ENCODE data around the gene BBIP1.

Gene BBIP1

DNA sequence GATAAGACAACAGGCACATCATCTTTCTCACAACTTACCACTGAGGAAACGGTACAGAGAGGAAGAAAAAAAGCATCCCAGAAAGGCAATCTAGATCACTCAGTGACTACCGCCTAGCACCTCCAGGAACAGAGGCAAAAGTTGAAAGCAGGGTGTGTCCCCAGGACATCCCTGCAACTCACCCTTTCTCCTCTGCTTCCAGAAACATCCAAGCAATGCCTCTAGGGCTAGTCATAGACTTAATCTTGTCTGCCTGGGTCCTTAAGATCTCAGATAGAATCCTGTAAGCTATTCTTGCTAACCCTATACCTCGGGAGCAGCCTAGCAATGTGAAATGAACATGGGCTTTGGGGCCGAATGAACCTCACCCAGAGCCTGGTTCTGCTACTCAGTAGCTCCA, 66.0 kb downstream of the BBIP1 start:
- Mint-ChIP-seq H3K9me3 (peaks cover 3% of the 10 kb centered on the region), H3K4me1 (ENCODE audit: low read depth) (peaks cover 77% of the 10 kb centered on the region), H3K4me3 (peak overlapping the region; percentile 64), H3K36me3 (ENCODE audit: low read depth) (no peaks in the 10 kb centered on the region), H3K27ac (peak overlapping the region; percentile 79), H3K27me3 (no peaks in the 10 kb centered on the region)

DNA sequence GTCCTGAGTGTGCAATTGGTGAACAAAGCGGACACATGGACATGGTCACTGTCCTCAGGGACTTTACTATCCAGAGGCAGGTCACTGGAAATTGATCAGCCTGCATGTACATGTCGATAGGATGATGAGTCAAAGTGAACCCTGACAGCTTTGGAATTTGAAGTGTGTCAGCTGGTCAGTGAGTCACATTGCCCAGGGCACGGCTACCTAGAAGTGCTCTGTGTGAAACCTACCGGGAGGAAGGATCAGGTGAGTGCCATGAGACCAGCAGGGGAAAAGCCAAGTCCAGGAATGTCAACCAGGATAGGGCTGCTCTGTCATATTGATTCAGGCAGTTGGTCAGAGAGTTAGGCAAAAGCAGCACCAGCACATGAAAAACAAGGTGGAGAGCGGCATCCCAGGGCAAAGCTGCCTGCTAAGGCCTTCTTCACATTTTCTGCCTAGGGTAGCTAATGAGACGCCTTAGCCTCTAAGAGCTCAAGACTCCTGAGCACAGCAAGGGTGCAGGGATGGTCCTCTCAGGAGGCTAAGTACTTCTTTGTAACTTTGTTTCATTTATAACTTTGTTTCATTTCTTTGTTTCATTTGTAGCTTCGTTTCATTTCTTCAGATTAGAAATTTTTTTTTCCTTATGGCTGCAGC, 66.6 kb downstream of the BBIP1 start:
- H3K9me3 Mint-ChIP-seq, result peaks cover 3% of the 10 kb centered on the region
- peak overlapping the region; percentile 64 for H3K4me3 Mint-ChIP-seq
- peaks cover 71% of the 10 kb centered on the region for H3K4me1 Mint-ChIP-seq (ENCODE audit: low read depth)
- no peaks in the 10 kb centered on the region for H3K27me3 Mint-ChIP-seq
- H3K36me3 Mint-ChIP-seq (ENCODE audit: low read depth), result no peaks in the 10 kb centered on the region
- H3K27ac Mint-ChIP-seq, result peak overlapping the region; percentile 79

DNA sequence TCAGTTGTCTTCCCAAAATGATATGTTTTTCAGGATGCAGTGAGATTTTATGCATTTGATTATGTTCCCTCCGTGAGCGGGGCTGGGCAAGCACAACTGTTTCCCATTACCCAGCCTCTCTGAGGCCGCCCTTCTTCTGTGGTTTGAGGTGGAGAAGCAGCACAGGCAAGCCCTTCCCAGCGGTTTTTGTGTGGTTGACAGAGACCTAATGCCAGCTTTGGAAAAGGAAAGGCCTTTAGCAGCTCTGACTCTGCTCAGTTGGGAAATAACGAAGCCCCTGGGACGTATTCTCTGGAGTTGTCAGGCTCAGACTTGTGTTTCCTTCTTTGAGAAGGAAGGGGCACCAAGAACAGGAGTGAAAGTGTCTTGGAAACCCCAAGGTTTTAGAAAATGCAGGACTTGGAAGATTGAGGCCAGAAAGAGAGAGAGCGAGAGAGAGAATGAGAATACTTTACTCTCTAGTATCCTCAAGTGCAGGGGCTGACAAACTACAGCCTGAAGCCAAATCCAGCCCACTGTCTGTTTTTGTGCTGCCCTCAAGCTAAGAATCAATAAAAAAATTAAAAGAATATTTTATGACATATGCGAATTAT, 67.9 kb downstream of the BBIP1 start:
- peak overlapping the region; percentile 18 for H3K4me3 Mint-ChIP-seq
- H3K27me3 Mint-ChIP-seq, result no peaks in the 10 kb centered on the region
- H3K9me3 Mint-ChIP-seq, result peaks cover 3% of the 10 kb centered on the region
- H3K36me3 Mint-ChIP-seq (ENCODE audit: low read depth), result no peaks in the 10 kb centered on the region
- H3K4me1 Mint-ChIP-seq (ENCODE audit: low read depth), result peaks cover 74% of the 10 kb centered on the region
- peak overlapping the region; percentile 32 for H3K27ac Mint-ChIP-seq

DNA sequence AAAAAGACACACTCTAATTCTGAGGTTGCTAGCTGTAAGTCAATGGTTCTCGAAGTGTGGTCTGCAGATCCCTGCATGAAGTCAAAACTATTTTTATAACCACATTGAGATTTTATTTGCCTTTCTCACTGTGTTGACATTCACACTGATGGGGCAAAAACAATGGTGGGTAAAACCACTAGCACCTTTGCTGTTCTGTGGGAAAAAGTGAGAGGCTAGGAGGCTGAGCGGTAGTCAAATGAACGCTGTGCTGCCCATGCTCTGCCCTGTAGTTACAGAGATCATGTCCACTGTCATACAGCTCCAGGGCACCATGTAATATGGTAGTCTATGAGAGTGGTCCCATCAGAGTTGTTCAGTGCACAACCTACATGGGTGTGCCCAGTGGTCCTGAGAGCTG, 68.9 kb downstream of the BBIP1 start:
- H3K27ac Mint-ChIP-seq, result peak overlapping the region; percentile 70
- peaks cover 3% of the 10 kb centered on the region for H3K9me3 Mint-ChIP-seq
- H3K4me1 Mint-ChIP-seq (ENCODE audit: low read depth), result peaks cover 76% of the 10 kb centered on the region
- no peaks in the 10 kb centered on the region for H3K27me3 Mint-ChIP-seq
- no peaks in the 10 kb centered on the region for H3K36me3 Mint-ChIP-seq (ENCODE audit: low read depth)
- H3K4me3 Mint-ChIP-seq, result no peak overlapping the region
